ENCODE data around the gene CAMKMT. TPM values are rescaled to one million over a fixed set of nuclear protein-coding genes. Genes with fewer than 3 reads are reported as not detected.

Gene CAMKMT
- polyA plus RNA-seq, 3 donors: 4.7 to 7.8 (median 7.0) TPM

DNA sequence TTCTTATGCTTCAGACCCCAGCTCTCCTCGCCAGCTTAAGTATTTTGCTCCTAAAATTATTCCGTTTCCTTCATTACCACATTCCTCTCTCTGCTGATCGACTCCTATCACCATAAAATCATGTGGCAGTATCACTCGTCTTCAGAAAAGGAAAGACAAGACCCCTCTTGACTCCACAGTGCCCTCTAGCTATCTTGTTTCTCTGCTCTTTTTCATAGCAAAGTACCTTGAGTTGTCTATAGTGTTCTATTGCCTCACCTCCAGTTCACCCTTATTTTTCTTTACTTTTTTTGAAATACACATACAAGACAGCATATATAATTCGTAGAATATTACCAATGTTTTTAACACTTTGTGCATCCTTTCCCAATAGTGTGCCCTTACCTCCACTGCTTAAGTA lies 306.6 kb downstream of the CAMKMT start:
- Histone ChIP-seq H3K27ac (ENCODE audit: low read depth in 1 of 2, low read length in 2 of 2) (no peak overlapping the region), H3K9ac (ENCODE audit: insufficient read depth, low read length, poor library complexity, severe bottlenecking) (no peak overlapping the region), H3K4me1 (ENCODE audit: control insufficient read depth in 1 of 2, insufficient read depth in 2 of 2, low read length in 2 of 2) (no peaks in the 10 kb centered on the region), H3K27me3 (ENCODE audit: control insufficient read depth in 2 of 2, insufficient read depth in 2 of 2, low read length in 2 of 2) (no peaks in the 10 kb centered on the region), H3K9me3 (replicated peaks in 1 of 2; ENCODE audit: control insufficient read depth in 1 of 2, insufficient read depth in 1 of 2, low read length in 2 of 2) (no peaks in the 10 kb centered on the region), H3K4me3 (replicated peaks in 1 of 3; ENCODE audit: low read depth in 2 of 3, low read length in 3 of 3) (no peak overlapping the region), H3K36me3 (replicated peaks in 1 of 2; ENCODE audit: control insufficient read depth in 1 of 2, insufficient read depth in 2 of 2, low read length in 2 of 2) (no peaks in the 10 kb centered on the region), H3K4me2 (replicated peaks; ENCODE audit: extremely low read depth, low read length, poor library complexity, severe bottlenecking) (no peak overlapping the region), H3K79me2 (ENCODE audit: insufficient read depth, low read length) (no peaks in the 10 kb centered on the region), H2AFZ (ENCODE audit: insufficient read depth, low read depth, low read length, poor library complexity, severe bottlenecking) (no peak overlapping the region), H4K20me1 (ENCODE audit: insufficient read depth, low read length) (no peaks in the 10 kb centered on the region)
- H3K36me3 Mint-ChIP-seq: no peaks in the 10 kb centered on the region
- no peaks in the 10 kb centered on the region for H3K4me1 Mint-ChIP-seq
- no peak overlapping the region for H3K27ac Mint-ChIP-seq
- WGBS (ENCODE audit: insufficient coverage): 85% methylated on average over 5 of the region's 5 CpGs
- TF ChIP-seq, protein P1, sequence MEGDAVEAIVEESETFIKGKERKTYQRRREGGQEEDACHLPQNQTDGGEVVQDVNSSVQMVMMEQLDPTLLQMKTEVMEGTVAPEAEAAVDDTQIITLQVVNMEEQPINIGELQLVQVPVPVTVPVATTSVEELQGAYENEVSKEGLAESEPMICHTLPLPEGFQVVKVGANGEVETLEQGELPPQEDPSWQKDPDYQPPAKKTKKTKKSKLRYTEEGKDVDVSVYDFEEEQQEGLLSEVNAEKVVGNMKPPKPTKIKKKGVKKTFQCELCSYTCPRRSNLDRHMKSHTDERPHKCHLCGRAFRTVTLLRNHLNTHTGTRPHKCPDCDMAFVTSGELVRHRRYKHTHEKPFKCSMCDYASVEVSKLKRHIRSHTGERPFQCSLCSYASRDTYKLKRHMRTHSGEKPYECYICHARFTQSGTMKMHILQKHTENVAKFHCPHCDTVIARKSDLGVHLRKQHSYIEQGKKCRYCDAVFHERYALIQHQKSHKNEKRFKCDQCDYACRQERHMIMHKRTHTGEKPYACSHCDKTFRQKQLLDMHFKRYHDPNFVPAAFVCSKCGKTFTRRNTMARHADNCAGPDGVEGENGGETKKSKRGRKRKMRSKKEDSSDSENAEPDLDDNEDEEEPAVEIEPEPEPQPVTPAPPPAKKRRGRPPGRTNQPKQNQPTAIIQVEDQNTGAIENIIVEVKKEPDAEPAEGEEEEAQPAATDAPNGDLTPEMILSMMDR (IDR thresholded peaks at IDR 0.05): no peak
- no peaks in the 10 kb centered on the region for H3K9me3 Mint-ChIP-seq
- no peak overlapping the region for H3K4me3 Mint-ChIP-seq
- H3K27me3 Mint-ChIP-seq (ENCODE audit: low read depth in 3 of 3): peaks cover 3 to 5% (median 3%) of the 10 kb centered on the region in 3 donors
- DNase-seq: no peak
- intact Hi-C loops (cut with micrococcal nuclease): no loop called here

GRCh38 chr2:44671276-44671675 lies 309.5 kb downstream of the CAMKMT start:
- Histone ChIP-seq H3K79me2 (ENCODE audit: insufficient read depth, low read length) (no peaks in the 10 kb centered on the region), H3K36me3 (replicated peaks in 1 of 2; ENCODE audit: control insufficient read depth in 1 of 2, insufficient read depth in 2 of 2, low read length in 2 of 2) (no peaks in the 10 kb centered on the region), H3K9ac (ENCODE audit: insufficient read depth, low read length, poor library complexity, severe bottlenecking) (no peak overlapping the region), H4K20me1 (ENCODE audit: insufficient read depth, low read length) (no peaks in the 10 kb centered on the region), H3K27ac (ENCODE audit: low read depth in 1 of 2, low read length in 2 of 2) (no peak overlapping the region), H2AFZ (ENCODE audit: insufficient read depth, low read depth, low read length, poor library complexity, severe bottlenecking) (no peak overlapping the region), H3K27me3 (ENCODE audit: control insufficient read depth in 2 of 2, insufficient read depth in 2 of 2, low read length in 2 of 2) (no peaks in the 10 kb centered on the region), H3K4me2 (replicated peaks; ENCODE audit: extremely low read depth, low read length, poor library complexity, severe bottlenecking) (no peak overlapping the region), H3K4me3 (replicated peaks in 1 of 3; ENCODE audit: low read depth in 2 of 3, low read length in 3 of 3) (no peak overlapping the region), H3K4me1 (ENCODE audit: control insufficient read depth in 1 of 2, insufficient read depth in 2 of 2, low read length in 2 of 2) (no peaks in the 10 kb centered on the region), H3K9me3 (replicated peaks in 1 of 2; ENCODE audit: control insufficient read depth in 1 of 2, insufficient read depth in 1 of 2, low read length in 2 of 2) (no peaks in the 10 kb centered on the region)
- TF ChIP-seq, protein P1 (IDR thresholded peaks at IDR 0.05): no peak
- intact Hi-C loops (cut with micrococcal nuclease): no loop called here
- Mint-ChIP-seq H3K36me3 (no peaks in the 10 kb centered on the region), H3K4me1 (no peaks in the 10 kb centered on the region), H3K27me3 (ENCODE audit: low read depth in 3 of 3) (peaks cover 3 to 5% (median 3%) of the 10 kb centered on the region in 3 donors), H3K27ac (no peak overlapping the region), H3K9me3 (no peaks in the 10 kb centered on the region), H3K4me3 (no peak overlapping the region)
- 100% methylated on average over 1 of the region's 2 CpGs for WGBS (ENCODE audit: insufficient coverage)
- no peak for DNase-seq
